Activated CD4-positive, alpha-beta T cell treated with anti-CD3 and anti-CD28 coated beads, Interleukin-2, amount 50 U/mL, for 16 hours (primary cell): ENCODE measurements around the gene TGM4.

Source experiments
- DNase-seq: peaks from one replicate; pipeline ENCODE4 v3.0.0-alpha.2; 2020

TGM4 gene

DNA sequence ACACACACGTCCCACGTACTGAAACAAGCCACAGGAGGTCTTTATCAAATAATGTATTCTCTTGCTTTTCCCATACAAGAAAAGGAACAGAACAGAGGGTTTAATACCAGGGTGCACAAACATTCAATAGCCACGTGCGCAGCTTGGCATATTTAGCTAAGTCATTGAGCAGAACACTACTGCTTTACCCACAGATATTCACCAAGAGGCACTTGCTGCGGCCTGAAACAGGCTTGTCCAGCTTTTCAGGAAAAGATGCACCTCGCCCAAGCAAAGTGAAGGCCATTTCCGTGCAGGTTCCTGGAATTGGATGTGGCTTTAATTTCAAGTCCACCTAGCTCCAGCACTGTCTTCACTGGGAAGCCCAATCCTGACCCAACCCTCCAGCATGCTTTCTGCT lies 84.0 kb downstream of the TGM4 start:
- no peak for DNase-seq

DNA sequence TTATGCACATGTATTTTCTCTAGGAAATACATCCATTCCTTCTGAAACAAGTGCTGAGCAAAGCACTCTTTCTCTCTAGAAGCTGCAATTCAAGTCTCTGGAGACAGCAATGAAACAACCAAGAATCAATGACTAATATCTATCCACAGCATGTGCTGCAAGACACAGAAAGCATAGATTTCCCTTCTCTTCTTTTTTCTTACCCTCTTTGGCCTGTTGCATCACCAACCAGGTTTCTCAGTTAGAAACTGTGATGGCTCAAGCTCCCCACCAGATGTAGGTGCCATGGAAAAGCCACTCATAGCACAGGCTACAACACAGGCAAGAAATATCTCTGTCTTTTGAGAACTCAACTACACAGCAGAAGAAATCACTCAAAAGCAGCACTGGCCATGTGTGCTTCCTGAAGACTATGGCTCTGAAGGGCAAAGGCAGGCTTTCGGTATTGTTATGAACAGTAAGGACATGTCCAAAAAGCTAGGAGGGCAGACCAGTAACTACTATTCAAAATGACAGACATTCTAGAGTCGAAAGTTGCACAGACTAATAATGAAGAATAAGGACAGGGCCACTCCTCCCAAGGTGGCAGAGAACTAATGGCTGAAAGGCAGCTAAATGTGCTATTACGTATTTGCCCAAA lies 86.1 kb downstream of the TGM4 start:
- DNase-seq, result peak; percentile 39

- DNase-seq, result no peak
Measured at GRCh38 chr3:44961888-44962287, 87.5 kb downstream of the TGM4 start.

DNA sequence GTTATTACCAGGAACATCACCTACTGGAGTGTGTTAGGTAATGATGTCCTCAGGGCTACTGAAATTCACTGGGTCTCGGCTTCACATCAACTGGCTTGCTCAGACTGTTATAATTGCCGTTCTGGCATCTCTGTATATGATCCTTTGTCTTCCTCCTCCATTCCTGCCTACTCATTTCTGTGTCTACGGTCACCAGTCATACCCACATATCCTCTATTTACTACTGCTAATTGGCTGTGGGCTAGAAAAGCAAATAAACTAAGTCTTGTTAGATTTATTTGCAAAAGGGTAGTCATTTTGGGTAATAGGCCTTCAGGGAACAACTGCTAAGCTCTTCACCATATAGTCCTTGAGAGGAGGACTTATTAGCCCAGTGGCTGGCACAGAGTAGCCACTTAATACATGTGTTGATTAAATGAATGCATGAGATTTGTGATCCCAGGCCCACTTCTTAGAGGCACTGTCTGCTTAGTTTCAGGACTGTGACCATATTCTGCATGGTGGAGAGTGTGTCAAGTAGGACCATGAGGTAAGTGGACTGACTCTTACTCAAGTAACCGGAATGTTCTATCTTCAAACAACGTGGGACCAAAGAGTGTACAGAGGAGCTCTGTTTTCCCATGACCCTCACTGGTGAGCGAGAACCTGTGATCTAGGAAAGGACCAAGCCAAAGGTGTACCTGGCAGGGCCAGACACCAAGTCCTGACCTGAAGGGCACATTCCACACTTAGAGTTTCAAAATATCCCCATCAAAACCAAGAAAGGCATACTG lies 88.4 kb downstream of the TGM4 start:
- DNase-seq, result no peak

GRCh38 chr3:44963571-44964325 lies 89.3 kb downstream of the TGM4 start:
- no peak for DNase-seq
